Retinal pigment epithelial cell (primary cell): ENCODE measurements around the gene CIZ1.

Experiments used
- DNase-seq: peaks from one replicate; pipeline ENCODE4 v3.0.0-alpha.2; 2010; ENCODE audit warnings: low read depth
- H3K4me3 ChIP-seq: 2 replicates; pipeline ENCODE4 v1.5.1; 2011; ENCODE audit warnings: mild to moderate bottlenecking, low read length, control low read depth, moderate library complexity
- TF ChIP-seq, protein P1 (sequence below): conservative IDR thresholded peaks from 2 replicates; pipeline ENCODE4 v1.5.1; 2011; ENCODE audit warnings: low read depth, low read length, control low read depth, inconsistent platforms

CIZ1 gene

DNA sequence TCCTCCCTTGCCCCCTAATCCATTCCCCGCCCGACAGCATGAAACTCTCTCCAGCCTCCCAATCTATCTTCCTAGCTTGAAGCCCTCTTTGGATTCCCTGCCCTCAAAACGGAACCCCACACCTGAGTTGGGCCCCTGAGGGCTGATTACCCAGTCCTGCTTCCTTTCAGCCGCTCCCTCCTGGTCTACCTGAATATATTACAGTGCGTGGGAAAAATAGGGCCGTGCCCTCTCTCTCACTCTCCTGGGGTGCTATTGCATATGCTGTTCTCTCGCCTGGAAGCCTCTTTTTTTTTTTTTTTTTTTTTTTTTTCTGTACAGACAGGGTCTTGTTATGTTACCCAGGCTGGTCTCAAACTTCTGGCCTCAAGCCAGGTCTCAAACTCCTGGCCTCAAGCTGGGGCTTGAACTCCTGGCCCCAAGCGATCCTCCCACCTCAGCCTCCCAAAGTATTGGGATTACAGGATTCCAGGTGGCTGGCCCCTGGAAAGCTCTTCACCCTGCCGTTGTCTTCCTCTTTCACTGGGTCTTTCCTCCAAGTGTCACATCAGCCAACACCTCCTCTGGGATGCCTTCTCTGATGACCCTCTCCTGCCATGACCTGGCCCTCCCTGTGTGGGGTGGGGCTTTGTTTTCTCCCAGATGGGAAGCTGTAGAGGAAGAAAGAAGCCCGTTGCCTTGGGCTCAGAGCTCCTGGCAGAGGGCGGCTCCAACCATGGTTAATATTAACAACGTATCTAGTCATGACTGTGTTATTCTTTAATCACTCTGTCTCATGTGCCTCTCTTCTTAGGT lies 20.0 kb upstream of the CIZ1 start:
- TF ChIP-seq, protein P1, sequence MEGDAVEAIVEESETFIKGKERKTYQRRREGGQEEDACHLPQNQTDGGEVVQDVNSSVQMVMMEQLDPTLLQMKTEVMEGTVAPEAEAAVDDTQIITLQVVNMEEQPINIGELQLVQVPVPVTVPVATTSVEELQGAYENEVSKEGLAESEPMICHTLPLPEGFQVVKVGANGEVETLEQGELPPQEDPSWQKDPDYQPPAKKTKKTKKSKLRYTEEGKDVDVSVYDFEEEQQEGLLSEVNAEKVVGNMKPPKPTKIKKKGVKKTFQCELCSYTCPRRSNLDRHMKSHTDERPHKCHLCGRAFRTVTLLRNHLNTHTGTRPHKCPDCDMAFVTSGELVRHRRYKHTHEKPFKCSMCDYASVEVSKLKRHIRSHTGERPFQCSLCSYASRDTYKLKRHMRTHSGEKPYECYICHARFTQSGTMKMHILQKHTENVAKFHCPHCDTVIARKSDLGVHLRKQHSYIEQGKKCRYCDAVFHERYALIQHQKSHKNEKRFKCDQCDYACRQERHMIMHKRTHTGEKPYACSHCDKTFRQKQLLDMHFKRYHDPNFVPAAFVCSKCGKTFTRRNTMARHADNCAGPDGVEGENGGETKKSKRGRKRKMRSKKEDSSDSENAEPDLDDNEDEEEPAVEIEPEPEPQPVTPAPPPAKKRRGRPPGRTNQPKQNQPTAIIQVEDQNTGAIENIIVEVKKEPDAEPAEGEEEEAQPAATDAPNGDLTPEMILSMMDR = no peak
- DNase-seq = no peak
- no peak overlapping the region for H3K4me3 ChIP-seq

DNA sequence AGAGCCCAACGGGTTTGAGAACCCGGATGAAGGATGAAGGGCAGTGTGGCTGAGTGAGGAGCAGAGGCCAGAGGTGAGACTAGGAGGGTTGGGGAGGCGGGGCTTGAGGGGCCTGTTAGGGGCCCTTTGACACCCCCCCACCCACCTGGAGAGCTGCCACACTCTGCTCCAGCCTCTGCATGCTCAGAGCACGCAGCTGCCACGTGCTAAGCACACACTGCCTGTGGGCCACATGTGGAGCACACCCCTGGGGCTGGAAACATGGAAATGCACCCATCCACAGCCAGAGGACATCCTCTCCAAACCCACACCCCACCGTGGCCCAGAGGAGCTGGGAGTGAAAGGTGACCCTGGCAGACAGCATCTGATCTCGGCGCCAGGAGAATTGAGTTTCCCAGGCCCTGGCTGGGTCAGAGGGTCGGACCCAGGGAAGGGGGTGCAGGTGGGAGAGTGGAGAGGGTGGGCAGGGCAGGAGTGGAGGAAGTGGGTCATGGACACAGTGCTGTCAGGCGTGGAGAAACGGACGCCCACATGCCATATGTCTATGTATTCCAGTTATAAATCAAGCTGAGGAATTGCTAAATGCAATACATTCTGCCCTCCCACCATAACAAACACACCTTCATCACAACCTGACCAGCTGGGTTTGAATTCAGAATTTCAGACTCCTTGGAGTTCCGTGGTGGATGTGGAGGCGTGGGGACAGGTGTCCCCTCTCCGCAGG lies 17.7 kb upstream of the CIZ1 start:
- no peak overlapping the region for H3K4me3 ChIP-seq
- no peak for DNase-seq
- TF ChIP-seq, protein P1 = no peak

DNA sequence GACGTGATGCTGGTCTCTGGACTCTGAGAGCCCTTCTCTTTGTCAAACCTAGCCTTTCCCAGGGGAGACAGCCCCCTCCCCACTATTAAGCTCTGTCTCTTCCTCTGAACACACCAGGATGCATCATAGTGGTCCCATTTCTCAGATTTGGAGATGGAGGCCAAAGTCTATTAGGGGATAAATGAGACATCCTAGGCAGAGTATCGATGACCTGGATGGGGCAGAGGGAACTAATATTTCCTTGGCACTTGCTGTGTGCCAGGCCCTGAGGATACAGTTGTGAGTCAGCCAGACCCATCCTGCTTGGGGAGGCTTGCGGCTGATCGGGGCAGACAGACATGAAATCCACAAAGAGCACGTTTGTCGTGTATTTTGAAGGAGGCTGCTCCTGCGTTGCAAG lies 17.0 kb upstream of the CIZ1 start:
- no peak overlapping the region for H3K4me3 ChIP-seq
- TF ChIP-seq, protein P1 = no peak
- DNase-seq = no peak

DNA sequence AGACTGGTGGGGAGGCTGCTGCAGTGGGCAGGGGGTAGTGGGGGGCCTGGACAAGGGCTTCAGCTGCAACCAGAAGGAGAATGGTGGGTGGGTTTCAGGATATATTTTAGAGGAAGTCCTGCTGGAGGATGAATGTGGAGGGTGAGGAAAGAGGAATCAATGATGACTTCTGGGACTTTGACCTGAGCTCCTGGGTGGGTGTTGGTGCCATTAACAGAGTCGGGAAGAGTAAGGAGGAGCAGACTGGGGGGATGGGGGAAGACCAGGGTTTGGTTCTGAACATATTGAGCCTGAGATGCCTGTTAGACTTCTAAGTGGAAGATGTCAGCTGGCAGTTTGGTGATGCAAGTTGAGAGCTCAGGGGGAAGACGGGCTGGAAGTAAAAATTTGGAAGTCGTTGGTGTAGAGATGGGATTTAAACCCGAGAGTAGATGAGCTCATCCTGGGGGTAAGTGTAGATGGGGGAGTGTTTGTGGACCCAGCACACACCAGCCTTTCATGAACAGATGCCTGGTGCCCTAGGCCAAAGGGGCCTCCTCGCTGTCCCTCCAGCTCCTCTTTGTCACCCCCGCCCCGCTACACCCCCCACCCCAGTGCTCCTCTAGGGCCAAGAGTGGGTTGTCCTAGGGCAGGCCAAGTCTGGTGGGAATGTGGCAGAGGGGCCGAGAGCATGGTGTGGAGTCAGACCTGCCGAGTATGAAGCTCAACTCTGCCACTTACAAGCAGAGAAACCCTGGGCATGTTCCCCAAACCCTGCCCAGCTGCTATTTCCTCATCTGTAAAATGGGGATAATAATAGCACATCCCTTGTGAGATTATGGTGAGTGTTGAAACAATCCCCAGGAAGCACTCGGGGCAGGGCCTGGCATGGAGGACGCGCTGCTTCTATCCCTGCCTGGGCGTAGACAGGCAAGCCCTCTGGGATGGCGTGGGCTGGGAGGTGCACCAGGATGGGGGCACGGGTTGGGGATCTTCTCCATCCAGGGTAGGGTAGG lies 15.8 kb upstream of the CIZ1 start:
- no peak overlapping the region for H3K4me3 ChIP-seq
- TF ChIP-seq, protein P1 = no peak
- no peak for DNase-seq

DNA sequence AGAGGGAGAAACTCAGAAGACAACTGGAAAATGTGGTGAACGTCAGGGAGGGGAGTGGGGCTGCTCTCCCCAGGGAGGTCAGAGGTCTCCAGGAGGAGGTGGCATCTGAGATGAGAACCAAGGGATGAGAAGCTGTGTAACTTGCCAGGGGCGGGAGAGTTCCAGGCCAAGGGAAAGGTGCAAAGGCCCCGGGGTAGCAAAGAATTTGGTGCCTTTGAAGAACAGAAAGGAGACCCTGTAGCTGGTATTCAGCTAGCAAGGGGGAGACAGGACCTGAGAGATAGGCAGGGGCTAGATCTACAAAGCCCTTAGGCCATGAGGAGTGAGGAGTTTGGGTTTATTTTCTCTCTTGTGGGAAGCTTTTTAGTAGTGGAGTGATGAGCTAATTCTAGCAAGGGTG lies 15.1 kb upstream of the CIZ1 start:
- DNase-seq = no peak
- no peak overlapping the region for H3K4me3 ChIP-seq
- TF ChIP-seq, protein P1 = no peak

DNA sequence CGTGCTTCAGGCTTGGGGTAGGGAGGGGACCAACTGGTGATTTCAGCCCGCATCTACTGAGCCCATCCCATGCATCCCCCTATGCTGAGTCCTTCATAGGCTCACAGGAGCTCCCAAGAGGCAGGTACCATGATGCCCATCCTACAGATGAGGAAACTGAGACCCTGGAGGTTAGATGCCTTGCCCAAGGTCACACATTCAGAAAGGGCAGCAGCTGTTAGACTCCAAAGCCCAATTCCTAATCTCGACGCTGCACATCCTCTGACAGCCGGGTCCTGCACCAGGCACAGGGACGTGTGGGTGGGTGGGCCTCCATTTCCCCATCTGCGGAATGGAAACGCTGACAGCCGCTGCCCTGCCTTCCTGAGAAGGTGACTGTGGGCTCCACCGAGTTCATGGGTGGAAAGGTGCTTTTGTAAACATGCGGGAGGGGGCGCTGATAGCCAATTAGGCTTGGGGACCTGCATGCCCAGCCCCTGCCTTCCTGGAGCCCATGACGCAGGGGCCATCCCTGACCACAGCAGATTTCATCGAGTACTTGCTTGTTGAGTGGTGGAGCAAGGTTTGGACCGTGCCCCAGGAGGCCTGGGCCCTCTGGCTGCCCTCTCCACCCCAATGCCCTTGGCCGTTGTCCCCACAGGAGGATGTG lies 14.0 kb upstream of the CIZ1 start:
- TF ChIP-seq, protein P1 = no peak
- no peak overlapping the region for H3K4me3 ChIP-seq
- no peak for DNase-seq
